Activated CD4-positive, alpha-beta T cell treated with anti-CD3 and anti-CD28 coated beads for 48 hours (primary cell): ENCODE results near the gene ABCC1.
"Not testable (repeated sequence)": the region's sequence is repeated elsewhere in the genome, so short reads cannot be mapped to it uniquely, and the experiment has no call there.

Source experiments
- DNase-seq: peaks from one replicate; pipeline ENCODE4 v3.0.0-alpha.2; 2020

ABCC1 gene

DNA sequence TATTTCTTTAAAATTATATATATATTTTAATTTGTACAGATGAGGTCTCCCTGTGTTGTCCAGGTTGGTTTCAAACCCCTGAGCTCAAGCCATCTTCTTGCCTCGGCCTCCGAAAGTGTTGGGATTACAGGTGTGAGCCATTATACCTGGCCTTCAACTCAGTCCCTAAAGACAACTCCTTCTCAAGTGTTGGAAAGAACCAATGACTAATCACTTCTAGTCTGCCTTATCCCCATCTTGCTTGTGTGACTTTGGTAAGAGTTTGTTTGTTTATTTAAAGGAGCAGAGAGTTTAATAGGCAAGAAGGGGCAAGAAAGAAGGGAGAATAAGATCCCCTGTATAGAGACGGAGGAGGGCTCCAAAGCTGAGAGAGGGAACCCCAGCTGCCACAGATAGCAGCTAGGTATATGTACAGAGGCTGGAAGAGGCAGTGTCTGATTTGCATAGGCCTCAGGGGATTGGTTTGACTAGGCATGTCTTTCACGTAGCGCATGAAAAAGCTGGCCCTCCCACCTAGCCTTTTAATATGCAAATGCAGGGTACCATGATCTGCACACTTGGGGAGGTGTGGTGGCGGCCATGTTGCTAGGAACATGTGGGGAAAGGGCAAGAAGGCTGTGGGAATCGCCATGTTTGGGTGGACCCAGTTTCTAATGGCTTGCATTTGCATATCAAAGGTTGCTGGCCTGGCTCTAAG, 21.5 kb downstream of the ABCC1 start:
- DNase-seq, result no peak

DNA sequence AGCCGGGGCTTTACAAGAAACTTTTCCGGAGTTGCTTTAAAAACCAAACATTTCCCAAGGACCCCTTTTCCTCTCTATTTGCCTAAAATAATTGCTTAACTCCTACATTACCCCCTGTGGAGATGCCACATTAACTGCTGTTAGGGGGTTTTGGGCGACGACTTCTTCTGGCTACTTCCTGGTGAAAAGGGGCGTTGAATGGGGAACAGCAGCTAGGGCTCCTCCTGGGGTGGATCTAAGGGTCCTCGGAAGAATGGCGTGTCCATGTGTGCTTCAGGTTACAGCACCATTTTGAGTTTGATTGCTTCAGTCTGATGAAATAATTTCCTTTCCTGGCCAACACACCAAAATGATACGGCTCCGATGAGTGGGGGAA, 22.0 kb downstream of the ABCC1 start:
- no peak for DNase-seq

GRCh38 chr16:15972046-15972868, 22.8 kb downstream of the ABCC1 start:
- DNase-seq, result no peak

DNA sequence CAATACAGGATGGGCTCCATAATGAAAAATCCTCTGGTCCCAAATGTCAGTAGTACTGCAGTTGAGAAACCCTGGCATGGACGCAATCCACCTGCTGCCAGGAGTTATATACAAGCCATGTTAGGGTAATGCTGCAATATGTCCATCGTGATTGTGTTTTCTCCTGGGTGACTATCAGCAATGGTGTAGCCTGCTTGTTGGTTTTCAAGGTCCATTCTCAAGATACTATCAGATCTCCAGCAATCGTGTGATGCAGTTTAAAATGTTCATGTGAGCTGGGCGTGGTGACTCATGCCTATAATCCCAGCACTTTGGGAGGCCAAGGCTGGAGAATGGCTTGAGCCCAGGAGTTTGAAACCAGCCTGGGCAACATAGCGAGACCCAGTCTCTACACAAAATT, 24.0 kb downstream of the ABCC1 start:
- no peak for DNase-seq

DNA sequence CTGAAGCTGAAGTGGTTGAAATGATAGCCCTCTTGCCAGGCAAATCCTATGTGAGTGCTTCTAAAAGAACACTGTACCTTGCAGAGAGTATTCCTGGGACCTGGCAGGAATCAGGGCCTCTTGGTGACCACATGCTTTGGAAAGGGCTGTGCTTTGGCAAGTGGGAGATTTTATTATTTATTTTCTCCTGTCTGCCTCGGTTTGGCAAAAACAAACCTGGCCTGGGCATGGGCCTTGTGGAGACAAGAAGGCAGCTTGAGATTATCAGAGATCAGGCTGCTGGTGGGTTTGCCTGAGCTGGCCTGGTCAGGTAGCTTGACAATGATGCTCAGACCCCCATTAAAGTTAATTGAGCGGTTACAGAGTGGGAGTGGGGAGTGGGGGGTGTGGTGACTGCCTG, 24.6 kb downstream of the ABCC1 start:
- DNase-seq, result no peak

- DNase-seq, result no peak
Observed at GRCh38 chr16:15975172-15975571, 25.8 kb downstream of the ABCC1 start.

DNA sequence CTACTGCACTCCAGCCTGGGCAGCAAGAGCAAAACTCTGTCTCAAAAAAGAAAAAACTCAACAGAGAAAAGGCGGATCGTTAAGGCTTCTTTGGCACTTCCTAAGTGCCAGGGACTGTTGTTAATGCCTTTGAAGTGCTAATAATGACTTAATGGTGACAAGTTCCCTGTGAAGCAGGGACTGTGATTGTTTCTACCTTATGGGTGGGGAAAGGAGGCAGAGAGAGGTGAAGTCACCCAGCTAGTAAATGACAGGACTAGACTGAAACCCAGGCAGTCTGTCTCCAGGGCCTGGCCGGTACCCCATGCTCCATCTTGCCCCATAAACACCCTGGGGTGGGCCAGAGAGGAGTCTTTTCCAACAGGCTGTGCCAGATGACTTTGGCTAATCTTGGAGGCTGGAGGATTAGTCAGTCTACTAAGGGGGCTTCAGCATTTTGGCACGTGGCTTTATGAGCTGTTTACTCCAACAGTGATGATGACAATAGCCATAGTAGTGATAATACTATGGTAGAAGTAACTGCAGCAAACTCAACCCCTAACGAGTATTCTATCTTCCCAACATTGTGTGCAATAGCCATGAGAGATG, 26.9 kb downstream of the ABCC1 start:
- no peak for DNase-seq

GRCh38 chr16:15976929-15977637, 27.7 kb downstream of the ABCC1 start:
- no peak for DNase-seq

- no peak for DNase-seq
Observed at GRCh38 chr16:15979801-15980200, 30.4 kb downstream of the ABCC1 start.

DNA sequence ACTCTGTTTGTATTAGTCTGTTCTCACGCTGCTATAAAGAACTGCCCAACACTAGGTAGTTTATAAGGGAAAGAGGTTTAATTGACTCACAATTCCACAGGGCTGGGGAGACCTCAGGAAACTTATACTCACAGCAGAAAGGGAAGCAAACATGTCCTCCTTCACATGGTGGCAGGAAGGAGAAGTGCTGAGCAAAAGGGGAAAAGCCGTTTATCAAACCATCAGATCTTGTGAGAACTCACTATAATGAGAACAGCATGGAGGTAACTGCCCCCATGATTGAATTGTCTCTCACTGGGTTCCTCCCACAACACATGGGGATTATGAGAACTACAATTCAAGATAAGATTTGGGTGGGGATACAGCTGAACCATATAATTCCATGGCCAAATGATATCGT, 30.9 kb downstream of the ABCC1 start:
- no peak for DNase-seq

DNA sequence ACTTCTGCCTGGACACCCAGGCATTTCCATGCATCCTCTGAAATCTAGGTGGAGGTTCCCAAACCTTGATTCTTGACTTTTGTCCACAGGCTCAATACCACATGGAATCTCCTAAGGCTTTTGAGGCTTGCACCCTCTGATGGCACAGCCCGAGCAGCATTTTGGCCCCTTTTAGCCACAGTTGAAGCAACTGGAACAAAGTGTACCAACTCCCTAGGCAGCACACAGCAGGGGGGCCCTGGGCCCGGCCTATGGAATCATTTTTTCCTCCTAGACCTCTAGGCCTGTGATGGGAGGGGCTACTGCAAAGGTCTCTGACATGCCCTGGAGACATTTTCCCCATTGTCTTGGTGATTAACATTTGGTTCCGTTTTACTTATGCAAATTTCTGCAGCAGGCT, 32.0 kb downstream of the ABCC1 start:
- DNase-seq, result no peak

GRCh38 chr16:15982194-15982915, 32.9 kb downstream of the ABCC1 start:
- DNase-seq, result not testable (repeated sequence)

DNA sequence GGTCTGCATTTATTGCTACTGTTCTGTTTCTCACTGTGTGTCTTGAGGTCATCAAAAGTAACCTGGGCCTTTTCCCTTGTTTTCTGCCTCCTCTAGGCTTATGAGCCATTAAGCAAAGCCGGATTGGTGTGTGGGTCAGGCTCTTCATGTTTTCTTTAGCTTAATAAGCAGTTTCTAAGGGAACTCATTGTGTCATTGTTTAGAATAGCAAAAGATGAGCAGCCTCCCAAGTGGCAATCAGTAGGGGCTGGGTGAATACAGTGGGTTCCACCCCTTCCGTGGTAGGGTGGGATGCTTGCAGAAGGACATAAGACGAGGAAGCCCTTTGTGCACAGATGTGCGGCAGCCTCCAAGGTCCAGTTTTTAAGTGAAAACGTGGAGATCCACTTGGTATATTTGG, 34.5 kb downstream of the ABCC1 start:
- no peak for DNase-seq

DNA sequence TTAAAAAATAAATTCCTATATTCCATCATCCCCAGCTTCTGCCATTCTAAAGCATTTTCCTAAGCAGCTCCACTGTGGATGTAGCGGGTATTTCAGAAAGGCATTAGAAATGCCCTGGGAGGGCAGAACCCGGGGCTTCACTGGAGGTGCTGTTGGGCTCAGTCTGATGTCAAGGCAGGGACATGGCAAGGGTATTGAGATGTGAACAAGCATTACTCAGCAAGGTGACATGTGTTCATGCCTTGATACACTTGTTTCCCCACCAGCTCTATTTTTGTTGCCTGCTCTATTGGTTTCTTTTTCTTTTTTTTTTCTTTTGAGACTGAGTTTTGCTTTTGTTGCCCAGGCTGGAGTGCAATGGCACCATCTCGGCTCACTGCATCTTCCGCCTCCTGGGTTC, 35.7 kb downstream of the ABCC1 start:
- no peak for DNase-seq

DNA sequence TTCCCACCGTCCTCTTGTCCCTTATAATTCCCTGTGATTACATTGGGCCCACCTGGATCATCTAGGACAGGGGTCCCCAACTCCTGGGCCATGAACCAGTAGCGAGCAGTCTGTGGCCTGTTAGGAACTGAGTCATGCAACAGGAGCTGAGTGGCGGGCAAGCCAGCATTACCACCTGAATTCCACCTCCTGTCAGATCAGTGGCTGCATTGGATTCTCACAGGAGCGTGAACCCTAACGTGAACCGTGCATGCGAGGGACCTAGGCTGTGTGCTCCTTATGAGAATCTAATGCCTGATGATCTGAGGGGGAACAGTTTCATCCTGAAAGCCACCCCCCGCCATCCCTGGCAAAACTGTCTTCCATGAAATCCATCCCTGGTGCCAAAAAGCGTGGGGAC, 36.8 kb downstream of the ABCC1 start:
- no peak for DNase-seq

- no peak for DNase-seq
Observed at GRCh38 chr16:15988268-15989013, 39.0 kb downstream of the ABCC1 start.

DNA sequence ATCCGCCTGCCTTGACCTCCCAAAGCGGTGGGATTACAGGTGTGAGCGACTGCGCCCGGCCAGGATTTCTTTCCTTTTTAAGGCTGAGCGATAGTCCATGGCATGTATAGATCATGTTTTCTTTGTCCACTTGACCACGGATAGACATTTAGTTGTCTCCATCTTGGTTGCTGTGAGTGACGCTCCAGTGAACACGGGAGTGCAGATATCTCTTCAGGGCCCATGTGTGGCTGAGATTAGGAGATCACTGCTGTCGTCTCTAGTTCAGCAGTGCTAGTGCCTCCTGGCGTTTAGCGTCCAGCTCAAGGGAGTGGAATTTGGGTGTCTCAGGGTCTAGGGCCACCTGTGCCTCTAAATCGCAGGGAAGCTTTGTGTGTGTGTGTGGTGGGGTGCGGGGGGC, 41.5 kb downstream of the ABCC1 start:
- DNase-seq, result no peak

DNA sequence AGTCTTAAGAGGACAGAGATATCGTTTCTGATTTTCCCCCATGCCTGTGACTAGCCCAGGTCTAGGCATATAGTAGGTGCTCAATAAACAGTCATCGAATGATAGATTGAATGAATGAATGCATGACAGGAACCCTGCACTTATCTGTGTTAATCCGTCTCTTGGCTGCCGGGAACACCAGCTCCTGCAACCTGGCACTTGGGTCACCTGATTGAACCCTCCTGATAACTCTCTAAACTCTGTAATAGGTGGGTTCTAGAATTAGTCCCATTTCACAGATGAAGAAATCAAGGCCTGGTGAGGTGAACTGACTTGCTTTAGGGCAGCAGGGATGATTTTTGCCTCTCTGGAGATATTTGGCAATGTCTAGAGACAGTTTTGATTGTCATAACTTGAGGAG, 43.7 kb downstream of the ABCC1 start:
- no peak for DNase-seq

DNA sequence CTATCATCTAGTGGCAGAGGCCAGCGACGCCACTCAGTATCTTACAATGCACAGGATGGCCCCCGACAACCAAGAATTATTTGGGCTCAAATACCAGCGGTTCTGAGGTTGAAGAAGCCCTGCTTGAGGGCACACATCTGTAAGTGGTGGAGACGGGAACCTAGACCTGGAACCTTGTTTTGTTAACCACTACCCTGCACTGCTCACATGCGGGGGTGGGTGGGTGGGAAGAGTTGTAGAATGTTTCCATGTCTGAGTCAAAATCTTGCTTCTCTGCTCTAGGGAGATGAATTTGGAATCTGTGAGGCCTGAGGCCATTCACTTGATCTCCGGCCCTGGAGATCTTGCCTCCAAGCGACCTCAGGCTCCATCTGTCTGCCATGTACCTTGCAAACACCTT, 44.1 kb downstream of the ABCC1 start:
- DNase-seq, result no peak

GRCh38 chr16:15993946-15994665, 44.7 kb downstream of the ABCC1 start:
- DNase-seq, result no peak

DNA sequence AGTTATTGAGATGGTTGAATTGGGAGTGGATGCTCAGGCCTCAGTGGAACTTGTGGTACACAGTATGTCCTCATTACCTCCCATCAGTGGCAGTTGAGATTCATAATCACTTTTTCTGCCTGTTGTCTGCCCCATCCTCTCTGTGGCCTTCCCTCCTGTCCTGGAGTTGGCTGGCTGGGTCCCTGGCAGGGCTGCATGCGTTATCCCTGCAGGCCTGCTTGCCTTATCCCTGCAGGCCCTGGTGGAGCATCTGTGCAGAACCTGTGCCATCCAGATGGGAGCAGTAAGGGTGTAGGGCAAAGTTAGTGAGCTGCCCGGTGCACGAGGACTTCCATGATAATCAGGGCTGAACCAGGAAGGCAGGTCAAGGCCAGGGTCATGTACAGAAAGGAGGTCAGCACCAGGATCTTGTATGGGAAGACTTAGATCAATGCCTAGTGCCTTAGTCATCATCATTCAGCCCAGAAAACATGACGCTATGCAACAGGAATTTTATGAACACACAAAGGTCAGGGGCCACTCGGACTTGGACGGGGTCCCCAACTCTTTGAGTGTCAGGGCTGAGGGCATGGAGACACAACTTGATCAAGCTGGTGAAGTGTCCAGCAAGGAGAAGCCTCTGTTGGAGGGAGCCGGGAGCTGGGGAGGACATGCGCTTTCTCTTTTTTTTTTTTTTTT, 47.2 kb downstream of the ABCC1 start:
- DNase-seq, result no peak
